ENCODE results near the gene RBM4B.

The RBM4B gene

GRCh38 chr11:66687831-66688281 lies 10.2 kb upstream of the RBM4B start:
- DNase-seq (ENCODE audit: low read depth in 1 of 2, low spot score in 1 of 2), result no peak

- DNase-seq (ENCODE audit: low read depth in 1 of 2, low spot score in 1 of 2), result no peak
These were observed 9.4 kb upstream of the RBM4B start for GRCh38 chr11:66686801-66687750.

GRCh38 chr11:66686100-66686785 lies 8.6 kb upstream of the RBM4B start:
- no peak for DNase-seq (ENCODE audit: low read depth in 1 of 2, low spot score in 1 of 2)

GRCh38 chr11:66685276-66686099 lies 7.8 kb upstream of the RBM4B start:
- DNase-seq (ENCODE audit: low read depth in 1 of 2, low spot score in 1 of 2), result no peak

GRCh38 chr11:66684635-66685034 lies 6.9 kb upstream of the RBM4B start:
- no peak for DNase-seq (ENCODE audit: low read depth in 1 of 2, low spot score in 1 of 2)

- DNase-seq (ENCODE audit: low read depth in 1 of 2, low spot score in 1 of 2), result no peak
These were observed 6.2 kb upstream of the RBM4B start for GRCh38 chr11:66683877-66684276.

- DNase-seq (ENCODE audit: low read depth in 1 of 2, low spot score in 1 of 2), result no peak
These were observed 3.4 kb upstream of the RBM4B start for GRCh38 chr11:66680966-66681645.

GRCh38 chr11:66676931-66677598 lies 622 bp downstream of the RBM4B start:
- no peak for DNase-seq (ENCODE audit: low read depth in 1 of 2, low spot score in 1 of 2)

- no peak for DNase-seq (ENCODE audit: low read depth in 1 of 2, low spot score in 1 of 2)
These were observed 1.3 kb downstream of the RBM4B start for GRCh38 chr11:66676282-66676919.

GRCh38 chr11:66674964-66675602 lies 2.6 kb downstream of the RBM4B start:
- DNase-seq (ENCODE audit: low read depth in 1 of 2, low spot score in 1 of 2), result no peak

GRCh38 chr11:66670816-66671215 lies 6.9 kb downstream of the RBM4B start:
- no peak for DNase-seq (ENCODE audit: low read depth in 1 of 2, low spot score in 1 of 2)

- no peak for DNase-seq (ENCODE audit: low read depth in 1 of 2, low spot score in 1 of 2)
These were observed 12.3 kb downstream of the RBM4B start for GRCh38 chr11:66665369-66665768.

- no peak for DNase-seq (ENCODE audit: low read depth in 1 of 2, low spot score in 1 of 2)
These were observed 13.9 kb downstream of the RBM4B start for GRCh38 chr11:66663741-66664296.

- no peak for DNase-seq (ENCODE audit: low read depth in 1 of 2, low spot score in 1 of 2)
These were observed 17.9 kb downstream of the RBM4B start for GRCh38 chr11:66659763-66660162.

GRCh38 chr11:66653123-66653522 lies 24.6 kb downstream of the RBM4B start:
- no peak for DNase-seq (ENCODE audit: low read depth in 1 of 2, low spot score in 1 of 2)

- DNase-seq (ENCODE audit: low read depth in 1 of 2, low spot score in 1 of 2), result no peak
These were observed 25.0 kb downstream of the RBM4B start for GRCh38 chr11:66652651-66653050.

GRCh38 chr11:66651016-66651415 lies 26.7 kb downstream of the RBM4B start:
- no peak for DNase-seq (ENCODE audit: low read depth in 1 of 2, low spot score in 1 of 2)

- no peak for DNase-seq (ENCODE audit: low read depth in 1 of 2, low spot score in 1 of 2)
These were observed 27.8 kb downstream of the RBM4B start for GRCh38 chr11:66649903-66650302.

GRCh38 chr11:66646828-66647227 lies 30.9 kb downstream of the RBM4B start:
- no peak for DNase-seq (ENCODE audit: low read depth in 1 of 2, low spot score in 1 of 2)
